Skeletal muscle tissue (tissue), 4 donors: ENCODE data around the gene STX11. TPM values are rescaled to one million over a fixed set of nuclear protein-coding genes. Genes with fewer than 3 reads are reported as not detected.
"Not testable (repeated sequence)": the region's sequence is repeated elsewhere in the genome, so short reads cannot be mapped to it uniquely, and the experiment has no call there.

ENCODE experiments used
- H3K27ac ChIP-seq: one replicate; pipeline ENCODE4 v1.7.0; 2013; ENCODE audit warnings: mild to moderate bottlenecking, low read depth, low read length, inconsistent platforms
- H3K27me3 ChIP-seq, 3 donors: one replicate each; pipeline ENCODE4 v1.7.0; 2013; ENCODE audit warnings: low read length in 3 of 3; ENCODE audit not compliant: control insufficient read depth in 3 of 3, insufficient read depth in 3 of 3
- H3K36me3 ChIP-seq, 3 donors: one replicate each; pipeline ENCODE4 v1.7.0; 2013; ENCODE audit warnings: low read length in 3 of 3; ENCODE audit not compliant: control insufficient read depth in 3 of 3, insufficient read depth in 3 of 3
- H3K4me1 ChIP-seq, 3 donors: one replicate each; pipeline ENCODE4 v1.7.0; 2013; ENCODE audit warnings: low read length in 3 of 3, mild to moderate bottlenecking in 3 of 3; ENCODE audit not compliant: control insufficient read depth in 3 of 3, insufficient read depth in 3 of 3
- H3K4me3 ChIP-seq, 3 donors: one replicate each; pipeline ENCODE4 v1.7.0; 2013; ENCODE audit warnings: low read length in 3 of 3
- H3K9ac ChIP-seq, 3 donors: one replicate each; pipeline ENCODE4 v1.7.0; 2013; ENCODE audit warnings: low read length in 3 of 3, mild to moderate bottlenecking in 3 of 3, moderate library complexity in 2 of 3, low read depth in 1 of 3
- H3K9me3 ChIP-seq, 3 donors: one replicate each; pipeline ENCODE4 v1.7.0; 2013; ENCODE audit warnings: low read length in 3 of 3; ENCODE audit not compliant: control insufficient read depth in 3 of 3
- total RNA-seq: library from RNA; depleted of rRNA; stranded (reverse); fragments of >200 nt; gene quantifications from one replicate; pipeline ENCODE4 v1.2.3, GENCODE V29; 2014
- donor health status: Osteomylitis.

Gene STX11
- total RNA-seq, 1 donor from 2014 or later, result 2.1 TPM

GRCh38 chr6:144123421-144123820, 26.9 kb upstream of the STX11 start:
- Histone ChIP-seq H3K9ac (no peak overlapping the region), H3K27me3 (no peaks in the 10 kb centered on the region), H3K36me3 (no peaks in the 10 kb centered on the region), H3K27ac (no peak overlapping the region), H3K4me1 (no peaks in the 10 kb centered on the region), H3K4me3 (no peak overlapping the region), H3K9me3 (no peaks in the 10 kb centered on the region)

- Histone ChIP-seq H3K9me3 (no peaks in the 10 kb centered on the region), H3K27ac (no peak overlapping the region), H3K9ac (no peak overlapping the region), H3K36me3 (no peaks in the 10 kb centered on the region), H3K4me3 (no peak overlapping the region), H3K27me3 (no peaks in the 10 kb centered on the region), H3K4me1 (no peaks in the 10 kb centered on the region)
Measured at GRCh38 chr6:144123836-144124235, 26.5 kb upstream of the STX11 start.

GRCh38 chr6:144127097-144127496, 23.2 kb upstream of the STX11 start:
- no peak overlapping the region for H3K9ac ChIP-seq
- H3K4me3 ChIP-seq, result no peak overlapping the region
- no peaks in the 10 kb centered on the region for H3K4me1 ChIP-seq
- no peaks in the 10 kb centered on the region for H3K36me3 ChIP-seq
- no peaks in the 10 kb centered on the region for H3K9me3 ChIP-seq
- H3K27ac ChIP-seq, result no peak overlapping the region
- no peaks in the 10 kb centered on the region for H3K27me3 ChIP-seq

- Histone ChIP-seq H3K9me3 (no peaks in the 10 kb centered on the region), H3K9ac (no peak overlapping the region), H3K36me3 (no peaks in the 10 kb centered on the region), H3K4me1 (no peaks in the 10 kb centered on the region), H3K27me3 (no peaks in the 10 kb centered on the region), H3K4me3 (no peak overlapping the region), H3K27ac (no peak overlapping the region)
Measured at GRCh38 chr6:144129469-144129868, 20.8 kb upstream of the STX11 start.

GRCh38 chr6:144131248-144131709, 19.0 kb upstream of the STX11 start:
- no peaks in the 10 kb centered on the region for H3K36me3 ChIP-seq

GRCh38 chr6:144132167-144132690, 18.1 kb upstream of the STX11 start:
- H3K36me3 ChIP-seq, H3K4me1 ChIP-seq, H3K9me3 ChIP-seq, H3K9ac ChIP-seq, H3K27ac ChIP-seq, H3K27me3 ChIP-seq, H3K4me3 ChIP-seq: not testable (repeated sequence)

More at GRCh38 chr6:144131248-144131709, 19.0 kb upstream of the STX11 start:
- Histone ChIP-seq H3K4me3 (no peak overlapping the region), H3K9me3 (no peaks in the 10 kb centered on the region), H3K27ac (no peak overlapping the region), H3K4me1 (no peaks in the 10 kb centered on the region), H3K9ac (no peak overlapping the region), H3K27me3 (no peaks in the 10 kb centered on the region)

- Histone ChIP-seq H3K27ac (no peak overlapping the region), H3K9ac (no peak overlapping the region), H3K27me3 (no peaks in the 10 kb centered on the region), H3K4me3 (no peak overlapping the region), H3K9me3 (no peaks in the 10 kb centered on the region), H3K4me1 (no peaks in the 10 kb centered on the region), H3K36me3 (no peaks in the 10 kb centered on the region)
Measured at GRCh38 chr6:144133225-144133821, 17.0 kb upstream of the STX11 start.

GRCh38 chr6:144134176-144134575, 16.1 kb upstream of the STX11 start:
- Histone ChIP-seq H3K4me3 (no peak overlapping the region), H3K27ac (no peak overlapping the region), H3K36me3 (no peaks in the 10 kb centered on the region), H3K4me1 (no peaks in the 10 kb centered on the region), H3K9ac (no peak overlapping the region), H3K9me3 (no peaks in the 10 kb centered on the region), H3K27me3 (no peaks in the 10 kb centered on the region)

GRCh38 chr6:144134737-144135136, 15.6 kb upstream of the STX11 start:
- Histone ChIP-seq H3K9ac (no peak overlapping the region), H3K9me3 (no peaks in the 10 kb centered on the region), H3K36me3 (no peaks in the 10 kb centered on the region), H3K27me3 (no peaks in the 10 kb centered on the region), H3K27ac (no peak overlapping the region), H3K4me3 (no peak overlapping the region), H3K4me1 (no peaks in the 10 kb centered on the region)

- Histone ChIP-seq H3K27me3 (no peaks in the 10 kb centered on the region), H3K4me3 (no peak overlapping the region), H3K27ac (no peak overlapping the region), H3K9me3 (no peaks in the 10 kb centered on the region), H3K36me3 (no peaks in the 10 kb centered on the region), H3K9ac (no peak overlapping the region), H3K4me1 (no peaks in the 10 kb centered on the region)
Measured at GRCh38 chr6:144138542-144138941, 11.8 kb upstream of the STX11 start.
